HCT116 (cell line): Measurements from ENCODE around the gene ENPP3. TPM values are rescaled to one million over a fixed set of nuclear protein-coding genes. Genes with fewer than 3 reads are reported as not detected.

ENCODE experiments used
- ATAC-seq: fragments of 200-7000 bp; cut with Tn5 transposase; 2 replicates; pipeline ENCODE4 v1.9.1; 2020; ENCODE audit warnings: mild to moderate bottlenecking, moderate library complexity
- BruUV-seq: library from RNA; stranded (reverse); fragments of 400-500 nt; replicated peaks from 2 replicates; lab custom pipeline; 2021; lab: Mats Ljungman, UMichigan
- CTCF ChIA-PET: fragments of 300-600 bp; sonication (Branson Sonifier 250); formaldehyde crosslinking; loops from one replicate; lab custom pipeline; 2021; ENCODE audit warnings: antibody characterized with exemption; lab: Charles Lee
- POLR2A ChIA-PET: fragments of 300-600, 350-600 bp; sonication (Branson Sonifier 250); formaldehyde crosslinking; loops from one replicate; lab custom pipeline; 2021; ENCODE audit warnings: antibody characterized with exemption; lab: Charles Lee
- RAD21 ChIA-PET, 2 experiments: fragments of 300-600 bp; sonication (Branson Sonifier 250); formaldehyde crosslinking; loops; one replicate each; lab custom pipeline; 2023; ENCODE audit warnings: low total read pairs in 2 of 2; ENCODE audit not compliant: uncharacterized antibody in 2 of 2, unreplicated experiment in 2 of 2, low non-redundant PET in 1 of 2; lab: Charles Lee
- DNase-seq: peaks from one replicate; pipeline ENCODE4 v3.0.0-alpha.2; 2010; ENCODE audit warnings: low read depth, low spot score
- H2AFZ ChIP-seq: fragments of 200-600 bp; shearing (Covaris generic), sonication (generic); 2 replicates; pipeline ENCODE4 v1.6.1; 2017; ENCODE audit warnings: low read depth, mixed run types, mixed read lengths, antibody characterized with exemption, low read length; ENCODE audit not compliant: poor library complexity, severe bottlenecking
- H3K27ac ChIP-seq: 2 replicates; pipeline ENCODE4 v1.5.1; 2012; ENCODE audit warnings: low read depth, low read length
- H3K27me3 ChIP-seq: fragments of 200-600 bp; sonication (generic); 2 replicates; pipeline ENCODE4 v1.6.1; 2016; ENCODE audit warnings: mixed run types, low read length, mixed read lengths; ENCODE audit not compliant: insufficient read depth
- H3K36me3 ChIP-seq, 2 experiments: fragments of 200-500 bp in 1 of 2; fragments of 200-600 bp in 1 of 2; sonication (Bioruptor generic) in 1 of 2; sonication (generic) in 1 of 2; 2 replicates each; pipeline versions ENCODE4 v1.5.1 to v1.6.1; 2014 to 2016; ENCODE audit warnings: low read length in 2 of 2, inconsistent platforms in 1 of 2, mixed read lengths in 1 of 2, mixed run types in 1 of 2; ENCODE audit not compliant: insufficient read depth in 2 of 2, control insufficient read depth in 1 of 2
- H3K4me1 ChIP-seq, 2 experiments: fragments of 200-600 bp in 1 of 2; sonication (generic) in 1 of 2; 2 replicates each; pipeline versions ENCODE4 v1.5.1 to v1.6.1; 2012 to 2017; ENCODE audit warnings: low read length in 2 of 2, inconsistent platforms in 1 of 2, mild to moderate bottlenecking in 1 of 2, mixed read lengths in 1 of 2, mixed run types in 1 of 2, moderate library complexity in 1 of 2; ENCODE audit not compliant: insufficient read depth in 2 of 2, control insufficient read depth in 1 of 2
- H3K4me2 ChIP-seq: fragments of 200-600 bp; sonication (generic); 2 replicates; pipeline ENCODE4 v1.6.1; 2017; ENCODE audit warnings: mixed run types, low read length, mixed read lengths
- H3K4me3 ChIP-seq, 2 experiments: fragments of 200-600 bp in 1 of 2; sonication (generic) in 1 of 2; replicated peaks in 1 of 2; 2 replicates each; pipeline ENCODE4 v1.5.1; 2011 to 2016; ENCODE audit warnings: low read length in 2 of 2, control low read depth in 1 of 2, low read depth in 1 of 2, mild to moderate bottlenecking in 1 of 2, mixed read lengths in 1 of 2, mixed run types in 1 of 2
- H3K79me2 ChIP-seq: fragments of 200-600 bp; sonication (generic); 2 replicates; pipeline ENCODE4 v1.6.1; 2017; ENCODE audit warnings: mild to moderate bottlenecking, mixed run types, low read length, moderate library complexity, mixed read lengths; ENCODE audit not compliant: insufficient read depth
- H3K9ac ChIP-seq: fragments of 200-600 bp; sonication (generic); 2 replicates; pipeline ENCODE4 v1.6.1; 2016; ENCODE audit warnings: low read length, mixed read lengths
- H3K9me2 ChIP-seq: fragments of 200-600 bp; sonication (generic), shearing (Covaris generic); 2 replicates; pipeline ENCODE4 v1.6.1; 2017; ENCODE audit warnings: mixed run types, mild to moderate bottlenecking, moderate library complexity; ENCODE audit not compliant: insufficient read depth
- H3K9me3 ChIP-seq, 2 experiments: fragments of 200-500 bp in 1 of 2; fragments of 200-600 bp in 1 of 2; sonication (Bioruptor generic) in 1 of 2; sonication (generic) in 1 of 2; 2 replicates each; pipeline ENCODE4 v1.6.1; 2014 to 2017; ENCODE audit warnings: low read length in 2 of 2, mixed read lengths in 2 of 2, inconsistent platforms in 1 of 2, low read depth in 1 of 2, mild to moderate bottlenecking in 1 of 2, mixed run types in 1 of 2, moderate library complexity in 1 of 2; ENCODE audit not compliant: control insufficient read depth in 1 of 2, insufficient read depth in 1 of 2
- H4K20me1 ChIP-seq: fragments of 200-600 bp; sonication (generic), shearing (Covaris generic); 2 replicates; pipeline ENCODE4 v1.6.1; 2017; ENCODE audit warnings: mixed run types, mild to moderate bottlenecking, moderate library complexity; ENCODE audit not compliant: insufficient read depth
- CBX3 ChIP-seq: IDR thresholded peaks from 2 replicates; pipeline ENCODE4 v1.6.1; 2012; ENCODE audit warnings: low read depth
- ELF1 ChIP-seq: IDR thresholded peaks from 2 replicates; pipeline ENCODE4 v1.6.1; 2012; ENCODE audit warnings: low read depth, borderline replicate concordance
- EZH2phosphoT487 ChIP-seq: fragments of 200-600 bp; IDR thresholded peaks from 2 replicates; pipeline ENCODE4 v1.6.1; 2018; ENCODE audit warnings: antibody characterized with exemption, borderline replicate concordance
- POLR2A ChIP-seq: IDR thresholded peaks from 2 replicates; pipeline ENCODE4 v1.7.0; 2011; ENCODE audit warnings: borderline replicate concordance; ENCODE audit not compliant: insufficient read depth, insufficient read length; ENCODE audit errors: extremely low read depth
- ZBTB33 ChIP-seq: IDR thresholded peaks from 2 replicates; pipeline ENCODE4 v1.6.1; 2011; ENCODE audit warnings: mild to moderate bottlenecking, low read length, moderate library complexity; ENCODE audit not compliant: insufficient replicate concordance; ENCODE audit errors: extremely low read depth
- intact Hi-C: fragments of 100-400 bp; cut with micrococcal nuclease; formaldehyde crosslinking; loops from 2 replicates; pipeline ENCODE4 v1.10.0; 2022
- total RNA-seq: library from RNA; stranded (reverse); gene quantifications from one replicate; pipeline ENCODE4 v1.2.1, GENCODE V29; 2021; ENCODE audit not compliant: unreplicated experiment
- TF ChIP-seq, protein P1 (sequence below): IDR thresholded peaks from 2 replicates; pipeline ENCODE4 v1.6.1; 2012; ENCODE audit warnings: low read depth

The ENPP3 gene
- total RNA-seq, 1 experiment from 2014 or later, result 0.15 TPM

DNA sequence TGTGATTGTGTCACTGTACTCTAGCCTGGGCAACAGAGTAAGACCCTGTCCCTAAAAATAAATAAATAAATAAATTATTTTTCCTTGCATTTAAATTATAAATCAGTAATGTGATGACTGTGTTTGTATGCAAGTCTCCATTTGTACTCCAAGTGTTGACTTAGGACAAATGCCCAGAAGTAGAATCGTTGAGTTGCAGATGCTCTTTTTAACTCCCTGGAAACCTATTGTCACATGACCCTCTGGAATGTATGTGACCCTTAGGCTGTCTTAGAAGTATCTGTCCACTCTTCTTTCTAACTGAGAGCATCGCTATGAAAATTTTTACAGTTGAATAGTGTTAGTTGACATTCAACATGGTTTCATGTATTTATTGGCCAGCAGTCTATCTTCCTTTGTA, 45.3 kb downstream of the ENPP3 start:
- Histone ChIP-seq H3K36me3 (no peaks in the 10 kb centered on the region), H2AFZ (no peak overlapping the region), H3K27ac (no peak overlapping the region), H4K20me1 (no peaks in the 10 kb centered on the region), H3K9me3 (no peaks in the 10 kb centered on the region), H3K27me3 (no peaks in the 10 kb centered on the region), H3K9me2 (peaks cover 5% of the 10 kb centered on the region; the same call in 1 of the 2 replicates), H3K4me1 (no peaks in the 10 kb centered on the region), H3K9ac (no peak overlapping the region), H3K4me3 (no peak overlapping the region), H3K79me2 (no peaks in the 10 kb centered on the region), H3K4me2 (no peak overlapping the region)
- TF ChIP-seq, protein P1, sequence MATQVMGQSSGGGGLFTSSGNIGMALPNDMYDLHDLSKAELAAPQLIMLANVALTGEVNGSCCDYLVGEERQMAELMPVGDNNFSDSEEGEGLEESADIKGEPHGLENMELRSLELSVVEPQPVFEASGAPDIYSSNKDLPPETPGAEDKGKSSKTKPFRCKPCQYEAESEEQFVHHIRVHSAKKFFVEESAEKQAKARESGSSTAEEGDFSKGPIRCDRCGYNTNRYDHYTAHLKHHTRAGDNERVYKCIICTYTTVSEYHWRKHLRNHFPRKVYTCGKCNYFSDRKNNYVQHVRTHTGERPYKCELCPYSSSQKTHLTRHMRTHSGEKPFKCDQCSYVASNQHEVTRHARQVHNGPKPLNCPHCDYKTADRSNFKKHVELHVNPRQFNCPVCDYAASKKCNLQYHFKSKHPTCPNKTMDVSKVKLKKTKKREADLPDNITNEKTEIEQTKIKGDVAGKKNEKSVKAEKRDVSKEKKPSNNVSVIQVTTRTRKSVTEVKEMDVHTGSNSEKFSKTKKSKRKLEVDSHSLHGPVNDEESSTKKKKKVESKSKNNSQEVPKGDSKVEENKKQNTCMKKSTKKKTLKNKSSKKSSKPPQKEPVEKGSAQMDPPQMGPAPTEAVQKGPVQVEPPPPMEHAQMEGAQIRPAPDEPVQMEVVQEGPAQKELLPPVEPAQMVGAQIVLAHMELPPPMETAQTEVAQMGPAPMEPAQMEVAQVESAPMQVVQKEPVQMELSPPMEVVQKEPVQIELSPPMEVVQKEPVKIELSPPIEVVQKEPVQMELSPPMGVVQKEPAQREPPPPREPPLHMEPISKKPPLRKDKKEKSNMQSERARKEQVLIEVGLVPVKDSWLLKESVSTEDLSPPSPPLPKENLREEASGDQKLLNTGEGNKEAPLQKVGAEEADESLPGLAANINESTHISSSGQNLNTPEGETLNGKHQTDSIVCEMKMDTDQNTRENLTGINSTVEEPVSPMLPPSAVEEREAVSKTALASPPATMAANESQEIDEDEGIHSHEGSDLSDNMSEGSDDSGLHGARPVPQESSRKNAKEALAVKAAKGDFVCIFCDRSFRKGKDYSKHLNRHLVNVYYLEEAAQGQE, result no peak
- no peak for TF ChIP-seq EZH2phosphoT487
- TF ChIP-seq ZBTB33, result no peak
- no peak for TF ChIP-seq ELF1
- TF ChIP-seq CBX3, result no peak
- TF ChIP-seq POLR2A, result no peak
- POLR2A ChIA-PET, result no interaction called here
- CTCF ChIA-PET, result no interaction called here
- RAD21 ChIA-PET, result no interaction called here
- intact Hi-C loops, result no loop called here
- DNase-seq (no peak), ATAC-seq (no peak)
- no TSS peak for BruUV-seq
